GM12874 (cell line): ENCODE data around the gene SDC3.

Experiments used
- TF ChIP-seq, protein P1 (sequence below): IDR thresholded peaks from 2 replicates; pipeline ENCODE4 v1.5.1; 2011; ENCODE audit warnings: low read depth, mild to moderate bottlenecking, control low read depth, low read length, moderate library complexity; ENCODE audit not compliant: insufficient read depth

SDC3 gene

DNA sequence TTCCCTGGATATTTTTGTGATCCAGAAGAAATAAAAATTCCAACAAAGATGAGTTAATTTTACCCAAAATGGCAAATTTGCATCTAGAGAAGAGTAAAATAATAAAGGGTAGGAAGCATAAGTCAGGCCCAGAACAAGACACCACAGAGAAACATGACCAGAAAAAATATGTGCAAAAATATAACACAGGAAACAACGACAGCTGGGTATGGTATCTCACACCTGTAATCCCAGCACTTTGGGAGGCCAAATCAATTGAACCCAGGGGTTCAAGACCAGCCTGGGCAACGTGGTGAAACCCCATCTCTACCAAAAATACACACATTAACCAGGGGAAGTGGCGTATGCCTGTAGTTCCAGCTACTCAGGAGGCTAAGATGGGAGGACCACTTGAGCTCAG is 39.7 kb upstream of the SDC3 start:
- TF ChIP-seq, protein P1, sequence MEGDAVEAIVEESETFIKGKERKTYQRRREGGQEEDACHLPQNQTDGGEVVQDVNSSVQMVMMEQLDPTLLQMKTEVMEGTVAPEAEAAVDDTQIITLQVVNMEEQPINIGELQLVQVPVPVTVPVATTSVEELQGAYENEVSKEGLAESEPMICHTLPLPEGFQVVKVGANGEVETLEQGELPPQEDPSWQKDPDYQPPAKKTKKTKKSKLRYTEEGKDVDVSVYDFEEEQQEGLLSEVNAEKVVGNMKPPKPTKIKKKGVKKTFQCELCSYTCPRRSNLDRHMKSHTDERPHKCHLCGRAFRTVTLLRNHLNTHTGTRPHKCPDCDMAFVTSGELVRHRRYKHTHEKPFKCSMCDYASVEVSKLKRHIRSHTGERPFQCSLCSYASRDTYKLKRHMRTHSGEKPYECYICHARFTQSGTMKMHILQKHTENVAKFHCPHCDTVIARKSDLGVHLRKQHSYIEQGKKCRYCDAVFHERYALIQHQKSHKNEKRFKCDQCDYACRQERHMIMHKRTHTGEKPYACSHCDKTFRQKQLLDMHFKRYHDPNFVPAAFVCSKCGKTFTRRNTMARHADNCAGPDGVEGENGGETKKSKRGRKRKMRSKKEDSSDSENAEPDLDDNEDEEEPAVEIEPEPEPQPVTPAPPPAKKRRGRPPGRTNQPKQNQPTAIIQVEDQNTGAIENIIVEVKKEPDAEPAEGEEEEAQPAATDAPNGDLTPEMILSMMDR = no peak

DNA sequence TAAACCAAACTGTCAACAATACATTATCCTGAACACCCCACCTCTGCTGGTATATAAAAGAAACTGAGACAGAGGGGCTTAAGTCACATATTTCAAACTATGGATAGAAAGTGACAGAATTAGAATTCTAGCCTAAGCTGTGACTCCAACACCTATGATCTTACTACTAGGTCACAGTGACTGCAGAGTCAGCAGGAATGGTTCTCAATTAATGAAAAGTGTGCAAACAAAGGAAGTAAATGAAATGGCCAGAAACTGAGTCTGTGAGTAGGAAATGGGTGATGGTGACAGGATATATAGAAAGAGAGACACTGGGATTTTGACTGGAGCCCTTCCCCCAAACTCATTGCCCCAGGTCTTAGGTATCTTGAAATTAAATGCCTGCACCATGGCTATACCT is 38.7 kb upstream of the SDC3 start:
- TF ChIP-seq, protein P1 = no peak

DNA sequence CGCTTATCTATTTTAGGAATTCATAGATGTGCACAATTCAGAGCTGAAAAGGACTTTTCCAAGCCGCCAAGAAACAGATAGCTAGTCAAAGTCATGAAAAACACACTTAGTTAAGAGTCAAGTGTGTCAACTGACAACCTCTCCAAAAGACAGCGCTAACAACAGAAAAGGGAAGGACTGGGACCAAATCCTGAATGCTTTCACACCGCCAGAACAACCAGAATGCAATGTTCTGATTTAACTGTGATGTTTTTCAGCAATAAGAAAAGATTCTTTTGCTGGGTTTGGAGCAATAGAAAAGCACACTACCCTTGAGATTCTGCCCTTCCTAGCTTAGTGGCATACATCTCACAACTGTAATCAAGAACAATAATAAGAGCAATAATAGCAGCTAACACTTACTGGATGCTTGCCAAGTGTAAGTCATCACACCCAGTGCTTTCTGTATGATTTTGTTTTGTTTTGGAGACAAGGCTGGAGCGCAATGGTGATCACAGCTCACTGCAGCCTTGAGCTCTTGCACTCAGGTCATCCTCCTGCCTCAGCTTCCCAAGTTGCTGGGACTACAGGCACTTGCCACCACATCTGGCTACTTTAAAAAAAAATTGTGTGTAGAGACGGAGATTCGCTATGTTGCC is 33.9 kb upstream of the SDC3 start:
- TF ChIP-seq, protein P1 = no peak

DNA sequence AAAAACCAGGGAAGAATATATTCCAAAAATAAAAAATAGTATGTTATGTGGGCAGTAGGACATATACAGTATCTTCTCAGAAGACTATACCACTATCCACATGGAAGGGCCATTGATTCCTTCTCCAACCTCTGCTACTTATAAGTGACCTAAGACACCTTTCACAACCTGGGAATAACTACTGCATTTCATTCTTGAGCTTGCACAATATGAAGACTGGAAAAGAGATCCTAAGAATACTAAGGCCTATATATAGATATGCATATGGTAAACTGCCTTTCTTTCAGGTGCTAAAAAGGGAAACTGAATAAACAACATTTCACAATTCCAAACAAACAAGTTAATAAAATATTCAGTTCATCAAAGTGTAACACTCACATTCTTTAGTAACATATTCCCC is 32.0 kb upstream of the SDC3 start:
- TF ChIP-seq, protein P1 = no peak

DNA sequence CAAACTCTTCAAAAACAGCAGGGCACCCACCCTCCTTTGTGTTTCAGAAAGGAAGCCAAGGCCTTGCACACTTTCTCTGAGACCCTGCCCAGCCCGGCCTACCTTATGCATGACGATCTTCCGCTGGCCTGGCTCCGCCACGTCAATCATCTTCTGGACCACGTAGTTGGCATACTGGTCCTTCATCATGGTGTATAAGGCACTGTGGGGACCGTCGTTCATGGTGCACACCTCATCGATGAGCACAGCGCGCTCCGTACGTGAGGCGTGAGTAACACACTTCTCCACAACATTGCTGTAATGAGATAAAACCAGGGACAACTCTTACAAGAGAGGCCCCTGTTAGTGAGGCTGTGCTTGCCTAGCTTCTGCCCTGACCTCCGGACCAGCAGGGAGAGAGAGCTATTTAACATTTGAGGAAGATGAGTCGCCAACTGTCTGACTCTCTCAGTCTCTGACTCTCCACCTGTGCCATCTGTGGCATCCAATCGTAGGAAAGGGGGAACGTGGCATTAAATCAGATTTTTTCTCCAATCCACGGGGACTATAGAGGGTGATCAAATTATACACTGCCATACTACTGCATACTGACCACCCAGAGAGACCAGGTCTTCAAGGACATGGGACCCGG is 28.1 kb upstream of the SDC3 start:
- TF ChIP-seq, protein P1 = no peak

DNA sequence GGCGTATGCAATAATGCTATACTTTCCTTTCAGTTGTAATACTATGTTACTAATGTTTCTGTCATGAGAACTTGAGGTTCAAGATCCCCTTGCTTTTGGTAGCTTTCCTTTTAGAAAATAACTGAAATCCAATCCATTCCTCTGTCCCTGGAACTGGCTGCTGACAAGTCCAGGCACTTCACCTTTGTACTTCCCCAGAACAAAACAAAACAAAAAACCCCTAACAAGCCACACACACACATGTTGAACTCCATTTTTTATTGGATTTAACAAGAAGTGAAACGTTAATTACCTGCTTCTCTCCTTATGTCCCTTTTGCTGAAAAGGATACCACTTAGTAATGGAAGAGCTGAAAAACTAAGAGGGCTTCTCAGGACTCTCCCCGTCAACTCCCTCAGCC is 26.1 kb upstream of the SDC3 start:
- TF ChIP-seq, protein P1 = no peak

DNA sequence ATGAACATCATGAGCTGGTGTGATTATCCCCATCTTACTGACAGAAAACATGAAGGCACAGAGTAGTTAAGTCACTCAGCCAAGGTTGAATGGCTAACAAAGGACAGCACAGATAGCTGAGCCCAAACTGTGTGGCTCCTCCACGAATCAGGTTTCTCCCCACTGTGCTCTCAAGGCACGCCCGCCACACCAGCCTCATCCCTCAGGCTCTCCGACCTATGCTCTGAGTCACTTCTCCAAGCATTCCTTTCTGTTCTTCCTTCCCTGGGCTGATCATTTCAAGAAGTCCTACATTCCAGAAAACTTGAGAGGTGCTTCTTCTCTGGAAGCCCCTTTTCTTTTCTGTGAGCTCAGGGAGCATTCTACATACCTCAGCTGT is 25.3 kb upstream of the SDC3 start:
- TF ChIP-seq, protein P1 = no peak
